ENCODE measurements around the gene RAB30.

RAB30 gene

GRCh38 chr11:83092488-83093384 lies 21.0 kb upstream of the RAB30 start:
- no peaks in the 10 kb centered on the region for H3K27me3 ChIP-seq (replicated peaks; ENCODE audit: insufficient read depth, low read length)
- no peaks in the 10 kb centered on the region for H3K9me3 ChIP-seq (replicated peaks; ENCODE audit: insufficient read depth, low read length)
- no peaks in the 10 kb centered on the region for H3K4me1 ChIP-seq (ENCODE audit: low read length)
- no peak for DNase-seq
- H3K27ac ChIP-seq (ENCODE audit: low read length) = no peak overlapping the region
- TF ChIP-seq EZH2 (optimal IDR thresholded peaks at IDR 0.05; ENCODE audit: low read depth, low read length) = no peak
- no peak overlapping the region for H3K4me2 ChIP-seq (ENCODE audit: low read depth, low read length)
- H3F3A ChIP-seq (ENCODE audit: insufficient read depth, low read length) = 0 out of 2 replicates have a peak, but pooled peaks cover 6% of the 10 kb centered on the region
- no peak overlapping the region for H3K9ac ChIP-seq (ENCODE audit: low read length)
- H3K79me2 ChIP-seq (ENCODE audit: low read length) = no peaks in the 10 kb centered on the region
- no peak overlapping the region for H3K4me3 ChIP-seq (ENCODE audit: low read length)
- no peaks in the 10 kb centered on the region for H3K9me2 ChIP-seq (replicated peaks; ENCODE audit: insufficient read depth, low read length)
- no peak overlapping the region for H2AFZ ChIP-seq (ENCODE audit: low read length)
- H3K36me3 ChIP-seq (replicated peaks; ENCODE audit: insufficient read depth, low read length) = no peaks in the 10 kb centered on the region
- no peaks in the 10 kb centered on the region; the same call in 1 of the 2 replicates for H4K20me1 ChIP-seq (ENCODE audit: insufficient read depth, low read length)

GRCh38 chr11:83088965-83089364 lies 17.3 kb upstream of the RAB30 start:
- H3K9me2 ChIP-seq (replicated peaks; ENCODE audit: insufficient read depth, low read length) = no peaks in the 10 kb centered on the region
- H2AFZ ChIP-seq (ENCODE audit: low read length) = no peak overlapping the region
- no peaks in the 10 kb centered on the region for H3K9me3 ChIP-seq (replicated peaks; ENCODE audit: insufficient read depth, low read length)
- H3K4me2 ChIP-seq (ENCODE audit: low read depth, low read length) = no peak overlapping the region
- H3K79me2 ChIP-seq (ENCODE audit: low read length) = no peaks in the 10 kb centered on the region
- no peaks in the 10 kb centered on the region for H3K36me3 ChIP-seq (replicated peaks; ENCODE audit: insufficient read depth, low read length)
- H3K9ac ChIP-seq (ENCODE audit: low read length) = no peak overlapping the region
- peak; percentile 31 for DNase-seq
- H3K27me3 ChIP-seq (replicated peaks; ENCODE audit: insufficient read depth, low read length) = no peaks in the 10 kb centered on the region
- H3K4me3 ChIP-seq (ENCODE audit: low read length) = no peak overlapping the region
- no peaks in the 10 kb centered on the region for H3K4me1 ChIP-seq (ENCODE audit: low read length)
- no peaks in the 10 kb centered on the region for H4K20me1 ChIP-seq (ENCODE audit: insufficient read depth, low read length)
- no peak for TF ChIP-seq CTCF (IDR thresholded peaks at IDR 0.05; ENCODE audit: low read length)
- TF ChIP-seq EZH2 (optimal IDR thresholded peaks at IDR 0.05; ENCODE audit: low read depth, low read length) = no peak
- no peak for TF ChIP-seq EZH2phosphoT487 (IDR thresholded peaks at IDR 0.05; ENCODE audit: low read length)
- H3F3A ChIP-seq (ENCODE audit: insufficient read depth, low read length) = 0 out of 2 replicates have a peak, but pooled peaks cover 6% of the 10 kb centered on the region
- H3K27ac ChIP-seq (ENCODE audit: low read length) = no peak overlapping the region

GRCh38 chr11:83087035-83087434 lies 15.3 kb upstream of the RAB30 start:
- no peaks in the 10 kb centered on the region for H4K20me1 ChIP-seq (ENCODE audit: insufficient read depth, low read length)
- DNase-seq = no peak
- H2AFZ ChIP-seq (ENCODE audit: low read length) = no peak overlapping the region
- H3K4me2 ChIP-seq (ENCODE audit: low read depth, low read length) = no peak overlapping the region
- 0 out of 2 replicates have a peak, but pooled peaks cover 6% of the 10 kb centered on the region for H3F3A ChIP-seq (ENCODE audit: insufficient read depth, low read length)
- no peak overlapping the region for H3K27ac ChIP-seq (ENCODE audit: low read length)
- H3K9me2 ChIP-seq (replicated peaks; ENCODE audit: insufficient read depth, low read length) = no peaks in the 10 kb centered on the region
- H3K4me1 ChIP-seq (ENCODE audit: low read length) = no peaks in the 10 kb centered on the region
- no peak overlapping the region for H3K9ac ChIP-seq (ENCODE audit: low read length)
- H3K79me2 ChIP-seq (ENCODE audit: low read length) = no peaks in the 10 kb centered on the region
- H3K4me3 ChIP-seq (ENCODE audit: low read length) = no peak overlapping the region
- no peaks in the 10 kb centered on the region for H3K36me3 ChIP-seq (replicated peaks; ENCODE audit: insufficient read depth, low read length)
- H3K27me3 ChIP-seq (replicated peaks; ENCODE audit: insufficient read depth, low read length) = no peaks in the 10 kb centered on the region
- H3K9me3 ChIP-seq (replicated peaks; ENCODE audit: insufficient read depth, low read length) = no peaks in the 10 kb centered on the region
- TF ChIP-seq EZH2phosphoT487 (IDR thresholded peaks at IDR 0.05; ENCODE audit: low read length) (no peak), CTCF (IDR thresholded peaks at IDR 0.05; ENCODE audit: low read length) (peak; percentile 32), EZH2 (optimal IDR thresholded peaks at IDR 0.05; ENCODE audit: low read depth, low read length) (no peak)

- no peak for DNase-seq
- Histone ChIP-seq H3K4me2 (ENCODE audit: low read depth, low read length) (no peak overlapping the region), H3K36me3 (replicated peaks; ENCODE audit: insufficient read depth, low read length) (no peaks in the 10 kb centered on the region), H3K79me2 (ENCODE audit: low read length) (peaks cover 10% of the 10 kb centered on the region), H3K27me3 (replicated peaks; ENCODE audit: insufficient read depth, low read length) (no peaks in the 10 kb centered on the region), H3K9me3 (replicated peaks; ENCODE audit: insufficient read depth, low read length) (no peaks in the 10 kb centered on the region), H3F3A (ENCODE audit: insufficient read depth, low read length) (no peaks in the 10 kb centered on the region), H4K20me1 (ENCODE audit: insufficient read depth, low read length) (no peaks in the 10 kb centered on the region), H3K4me1 (ENCODE audit: low read length) (peaks cover 23% of the 10 kb centered on the region), H3K27ac (ENCODE audit: low read length) (no peak overlapping the region), H3K9me2 (replicated peaks; ENCODE audit: insufficient read depth, low read length) (no peaks in the 10 kb centered on the region), H2AFZ (ENCODE audit: low read length) (no peak overlapping the region), H3K9ac (ENCODE audit: low read length) (no peak overlapping the region), H3K4me3 (ENCODE audit: low read length) (no peak overlapping the region)
- no peak for TF ChIP-seq EZH2phosphoT487 (IDR thresholded peaks at IDR 0.05; ENCODE audit: low read length)
Observed at GRCh38 chr11:83079820-83080219, 8.1 kb upstream of the RAB30 start.

All from MM.1S (cell line).